Activated T-helper 1 cell treated with anti-CD3 and anti-CD28 coated beads, Interleukin-2, amount 50 U/mL, for 16 hours (primary cell): ENCODE data around the gene STAP2.
A peak's percentile ranks its signal among the peaks of the same experiment; 100 is the strongest.

ENCODE experiments used
- DNase-seq, 2 donors: peaks; one replicate each; pipeline ENCODE4 v3.0.0-alpha.2; 2020; ENCODE audit warnings: low read depth in 1 of 2, low spot score in 1 of 2

The STAP2 gene

GRCh38 chr19:4328243-4328990, 10.2 kb downstream of the STAP2 start:
- peak; percentile 70 to 92 for DNase-seq

- no peak for DNase-seq
Observed at GRCh38 chr19:4327877-4328242, 10.8 kb downstream of the STAP2 start.

GRCh38 chr19:4327252-4327876, 11.3 kb downstream of the STAP2 start:
- DNase-seq: peak in 1 of 2 donors; percentile 40

- no peak for DNase-seq
Observed at GRCh38 chr19:4326837-4327251, 11.8 kb downstream of the STAP2 start.

GRCh38 chr19:4326215-4326836, 12.3 kb downstream of the STAP2 start:
- no peak for DNase-seq

- DNase-seq: no peak
Observed at GRCh38 chr19:4324228-4324627, 14.4 kb downstream of the STAP2 start.

GRCh38 chr19:4323692-4324091, 14.9 kb downstream of the STAP2 start:
- DNase-seq: no peak

- DNase-seq: no peak
Observed at GRCh38 chr19:4322942-4323665, 15.5 kb downstream of the STAP2 start.

GRCh38 chr19:4320419-4320818, 18.2 kb downstream of the STAP2 start:
- DNase-seq: no peak

GRCh38 chr19:4319067-4319718, 19.4 kb downstream of the STAP2 start:
- DNase-seq: no peak

GRCh38 chr19:4318460-4318859, 20.2 kb downstream of the STAP2 start:
- no peak for DNase-seq

- no peak for DNase-seq
Observed at GRCh38 chr19:4316956-4317355, 21.7 kb downstream of the STAP2 start.

- no peak for DNase-seq
Observed at GRCh38 chr19:4313847-4314490, 24.7 kb downstream of the STAP2 start.

- DNase-seq: no peak
Observed at GRCh38 chr19:4310247-4311121, 28.1 kb downstream of the STAP2 start.

- DNase-seq: no peak
Observed at GRCh38 chr19:4305659-4306058, 33.0 kb downstream of the STAP2 start.

- no peak for DNase-seq
Observed at GRCh38 chr19:4305257-4305612, 33.4 kb downstream of the STAP2 start.

GRCh38 chr19:4304538-4305256, 33.9 kb downstream of the STAP2 start, which contains the start of gene FSD1:
Gene FSD1 (plus strand): TSS chr19:4304598. CDS start chr19:4304747, 149 bp downstream.
- DNase-seq: peak in 1 of 2 donors; percentile 36

GRCh38 chr19:4303819-4304537, 34.6 kb downstream of the STAP2 start:
- no peak for DNase-seq
